ENCODE results near the gene ASCL3.

DNA sequence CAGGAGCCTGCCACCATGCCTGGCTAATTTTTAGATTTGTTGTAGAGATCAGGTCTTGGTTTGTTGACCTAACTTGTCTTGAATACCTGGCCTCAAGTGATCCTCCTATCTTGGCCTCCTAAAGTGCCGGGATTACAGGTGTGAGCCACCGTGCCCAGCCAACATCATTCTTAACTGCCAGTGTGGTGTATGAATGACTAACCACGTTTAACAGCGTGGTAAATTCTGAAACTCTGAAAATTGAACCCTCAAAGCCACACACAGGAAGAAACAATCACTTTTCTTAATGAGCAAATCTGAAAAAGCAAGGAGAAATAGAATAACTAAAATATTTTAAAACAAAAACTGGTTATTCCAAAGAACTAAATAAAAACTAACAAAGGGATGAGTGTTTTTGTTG, 14.0 kb upstream of the ASCL3 start:
- TF ChIP-seq, protein P1, sequence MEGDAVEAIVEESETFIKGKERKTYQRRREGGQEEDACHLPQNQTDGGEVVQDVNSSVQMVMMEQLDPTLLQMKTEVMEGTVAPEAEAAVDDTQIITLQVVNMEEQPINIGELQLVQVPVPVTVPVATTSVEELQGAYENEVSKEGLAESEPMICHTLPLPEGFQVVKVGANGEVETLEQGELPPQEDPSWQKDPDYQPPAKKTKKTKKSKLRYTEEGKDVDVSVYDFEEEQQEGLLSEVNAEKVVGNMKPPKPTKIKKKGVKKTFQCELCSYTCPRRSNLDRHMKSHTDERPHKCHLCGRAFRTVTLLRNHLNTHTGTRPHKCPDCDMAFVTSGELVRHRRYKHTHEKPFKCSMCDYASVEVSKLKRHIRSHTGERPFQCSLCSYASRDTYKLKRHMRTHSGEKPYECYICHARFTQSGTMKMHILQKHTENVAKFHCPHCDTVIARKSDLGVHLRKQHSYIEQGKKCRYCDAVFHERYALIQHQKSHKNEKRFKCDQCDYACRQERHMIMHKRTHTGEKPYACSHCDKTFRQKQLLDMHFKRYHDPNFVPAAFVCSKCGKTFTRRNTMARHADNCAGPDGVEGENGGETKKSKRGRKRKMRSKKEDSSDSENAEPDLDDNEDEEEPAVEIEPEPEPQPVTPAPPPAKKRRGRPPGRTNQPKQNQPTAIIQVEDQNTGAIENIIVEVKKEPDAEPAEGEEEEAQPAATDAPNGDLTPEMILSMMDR (IDR thresholded peaks at IDR 0.05; ENCODE audit: insufficient read depth, low read depth, low read length) = no peak
- TF ChIP-seq EZH2 (IDR thresholded peaks at IDR 0.05; ENCODE audit: insufficient read depth, low read length) = no peak

Data from astrocyte (in vitro differentiated cells and primary cell).